Urinary bladder (tissue), 4 donors: ENCODE measurements around the gene METTL4. TPM values are rescaled to one million over a fixed set of nuclear protein-coding genes. Genes with fewer than 3 reads are reported as not detected.

Experiments used
- DNase-seq: peaks from one replicate; pipeline ENCODE4 v3.0.0-alpha.2; 2015; ENCODE audit errors: extremely low spot score
- H3K27ac ChIP-seq: one replicate; pipeline ENCODE4 v1.5.1; 2013; ENCODE audit warnings: low read depth, mild to moderate bottlenecking, moderate library complexity
- H3K36me3 ChIP-seq: one replicate; pipeline ENCODE4 v1.6.1; 2013; ENCODE audit warnings: mild to moderate bottlenecking, moderate library complexity; ENCODE audit not compliant: insufficient read depth
- H3K4me1 ChIP-seq: one replicate; pipeline ENCODE4 v1.6.1; 2013; ENCODE audit warnings: mild to moderate bottlenecking, moderate library complexity; ENCODE audit not compliant: insufficient read depth
- H3K4me3 ChIP-seq: one replicate; pipeline ENCODE4 v1.5.1; 2013; ENCODE audit warnings: low read depth, low read length
- WGBS: extraction: QIAGEN DNeasy Blood & Tissue Kit; methylation state at CpG from one replicate; pipeline ENCODE4 v1.1.7; 2013; 5-methylcytosine and 5-hydroxymethylcytosine counted together
- polyA plus RNA-seq: library from polyadenylated mRNA; stranded (reverse); fragments of 200-250 nt; gene quantifications from one replicate; pipeline ENCODE4 v1.2.3, GENCODE V29; 2013
- small RNA-seq: library from RNA; depleted of rRNA; stranded (forward); fragments of <200 nt; gene quantifications from one replicate; pipeline ENCODE3, GENCODE V24; 2014
- total RNA-seq: library from RNA; depleted of rRNA; stranded (reverse); fragments of >200 nt; gene quantifications from one replicate; pipeline ENCODE4 v1.2.3, GENCODE V29; 2014
- donor health status: healthy with polysubstance abuse.
- donor health status: healthy.

The METTL4 gene
- total and polyA plus RNA-seq, 2 donors, result 8.3 to 30.5 TPM

DNA sequence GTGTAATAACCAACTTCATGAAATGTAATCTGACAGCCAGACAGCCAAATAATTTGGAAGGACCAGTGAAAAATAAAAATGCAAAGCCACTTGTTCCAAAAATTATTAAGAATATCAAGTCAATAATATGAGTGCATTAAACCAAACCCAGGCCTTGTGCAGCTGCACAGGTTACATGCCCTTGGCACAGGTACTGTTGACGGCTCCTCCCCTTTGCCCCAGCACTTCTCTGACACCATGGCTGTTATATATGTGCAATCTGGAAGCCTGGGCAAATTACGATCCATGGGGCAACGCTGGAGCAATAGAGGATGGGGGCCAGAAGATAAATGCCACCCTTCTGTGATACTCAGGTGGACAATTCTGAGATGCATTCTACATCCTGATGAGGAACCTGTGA, 68.9 kb downstream of the METTL4 start:
- H3K36me3 ChIP-seq, result no peaks in the 10 kb centered on the region
- H3K27ac ChIP-seq, result no peak overlapping the region
- H3K4me1 ChIP-seq, result no peaks in the 10 kb centered on the region
- no peak overlapping the region for H3K4me3 ChIP-seq
- DNase-seq, result no peak
- 61% methylated on average over 3 of the region's 3 CpGs for WGBS

DNA sequence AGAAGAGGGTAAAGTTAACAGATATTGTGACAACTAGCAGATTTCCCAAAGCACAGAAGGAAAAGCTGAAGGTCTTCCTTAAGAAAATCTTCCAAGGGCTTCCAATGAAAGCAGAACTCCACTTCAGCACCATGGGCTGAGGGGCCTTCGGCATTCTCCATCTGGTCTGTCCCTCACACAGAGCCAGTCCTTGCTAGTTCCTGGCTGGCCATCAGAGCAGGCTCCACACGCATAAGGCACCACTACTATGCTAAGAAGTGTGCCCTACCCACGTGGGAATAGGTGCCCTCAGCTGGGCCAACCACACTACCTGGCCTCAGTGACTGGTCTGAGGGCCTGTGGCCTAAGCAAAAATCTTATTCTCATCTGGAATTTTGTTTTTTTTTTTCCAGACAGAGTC, 73.5 kb downstream of the METTL4 start:
- no peak for DNase-seq
- Histone ChIP-seq H3K4me1 (no peaks in the 10 kb centered on the region), H3K27ac (no peak overlapping the region), H3K4me3 (no peak overlapping the region), H3K36me3 (no peaks in the 10 kb centered on the region)
- WGBS, result 75% methylated on average over 3 of the region's 3 CpGs

DNA sequence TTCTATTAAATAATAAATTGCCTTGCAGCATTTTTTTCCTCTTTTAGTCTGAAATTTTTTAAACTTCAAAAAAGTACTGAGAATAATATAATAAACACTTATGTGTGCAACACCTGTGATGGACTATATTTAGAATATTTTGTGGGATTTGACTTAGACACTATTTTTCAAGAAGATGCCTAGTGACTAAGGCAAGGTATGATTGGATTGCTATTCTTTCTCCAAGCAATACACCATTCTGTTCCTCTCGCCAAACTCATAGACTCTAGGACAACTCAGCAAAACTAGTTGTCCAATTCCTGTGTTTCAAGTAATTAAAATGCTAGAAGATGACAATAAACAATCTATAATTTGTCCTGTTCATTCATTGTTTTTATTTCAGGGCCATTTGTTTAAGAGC, 75.9 kb downstream of the METTL4 start:
- no peak for DNase-seq
- no peak overlapping the region for H3K27ac ChIP-seq
- H3K4me3 ChIP-seq, result no peak overlapping the region
- H3K4me1 ChIP-seq, result no peaks in the 10 kb centered on the region
- H3K36me3 ChIP-seq, result no peaks in the 10 kb centered on the region
- WGBS, result 97% methylated on average over 1 of the region's 1 CpG

DNA sequence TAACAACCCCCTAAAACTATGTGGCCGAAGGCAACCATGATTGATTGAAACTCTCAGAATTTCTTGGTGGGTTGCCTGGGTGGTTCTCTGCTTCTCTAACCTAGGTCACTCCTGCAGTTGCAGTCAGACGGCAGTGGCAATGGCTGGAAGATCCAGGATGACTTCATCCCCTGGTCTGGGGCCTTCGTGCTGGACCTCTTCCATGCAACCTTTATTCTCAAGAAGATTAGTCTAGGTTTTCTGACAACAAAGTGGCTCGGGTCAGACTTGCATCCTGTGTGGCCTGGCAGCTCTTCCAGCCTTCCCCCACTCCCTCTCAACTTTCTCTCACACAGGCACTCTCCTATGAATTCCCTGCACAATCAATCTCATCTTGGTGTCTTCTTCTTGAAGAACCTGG, 76.4 kb downstream of the METTL4 start:
- no peak overlapping the region for H3K27ac ChIP-seq
- DNase-seq, result no peak
- H3K36me3 ChIP-seq, result no peaks in the 10 kb centered on the region
- WGBS, result 55% methylated on average over 4 of the region's 4 CpGs
- H3K4me1 ChIP-seq, result no peaks in the 10 kb centered on the region
- H3K4me3 ChIP-seq, result no peak overlapping the region

Small RNA genes within 50 kb of the gene (small RNA-seq; reads per million reads assigned to genes)
- not detected for gene RF00019
- gene RF01233, result not detected

Other genes with a start within 250 kb of the METTL4 start
- gene NDC80, start 52 bp upstream of the METTL4 start, total RNA-seq, result 33.0 TPM
- 0.77 TPM for gene NDC80, start 52 bp upstream of the METTL4 start, polyA plus RNA-seq
- 349 TPM for gene SMCHD1, start 84.2 kb upstream of the METTL4 start, total RNA-seq
- gene SMCHD1, start 84.2 kb upstream of the METTL4 start, polyA plus RNA-seq, result 20.7 TPM